ENCODE measurements around the gene TRAF3.

The TRAF3 gene

GRCh38 chr14:102941419-102942011, 164.3 kb downstream of the TRAF3 start:
- H3K27ac ChIP-seq, result peak overlapping the region; percentile 13; the same call in 1 of the 2 replicates
- no peak for TF ChIP-seq CTCF (conservative IDR thresholded peaks at IDR 0.05)

GRCh38 chr14:102942069-102942468, 164.8 kb downstream of the TRAF3 start:
- no peak overlapping the region for H3K27ac ChIP-seq
- no peak for TF ChIP-seq CTCF (conservative IDR thresholded peaks at IDR 0.05)

DNA sequence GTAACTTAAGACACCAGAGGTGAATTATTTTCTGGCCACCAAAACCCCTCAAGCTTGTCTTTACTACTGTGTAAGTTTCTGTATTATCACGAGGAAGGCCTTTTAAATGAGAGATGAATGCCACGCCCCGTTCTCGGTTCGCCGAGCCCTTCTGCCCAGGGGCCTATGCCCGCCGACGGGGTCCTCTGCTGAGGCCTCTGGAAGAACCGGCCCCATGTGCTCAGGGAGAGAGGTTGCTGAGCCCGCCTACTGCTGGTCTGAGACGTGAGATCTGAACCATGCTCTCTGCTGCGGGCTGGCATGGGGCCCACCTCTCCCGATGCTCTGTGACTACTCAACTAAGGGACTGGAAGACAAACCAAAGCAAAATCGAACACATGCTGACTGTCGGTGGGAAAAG, 166.2 kb downstream of the TRAF3 start:
- H3K27ac ChIP-seq, result no peak overlapping the region
- TF ChIP-seq CTCF (conservative IDR thresholded peaks at IDR 0.05), result no peak

- TF ChIP-seq CTCF (conservative IDR thresholded peaks at IDR 0.05), result no peak
- H3K27ac ChIP-seq, result no peak overlapping the region
Observed at GRCh38 chr14:102943979-102944378, 166.7 kb downstream of the TRAF3 start.

- no peak overlapping the region for H3K27ac ChIP-seq
- TF ChIP-seq CTCF (conservative IDR thresholded peaks at IDR 0.05), result no peak
Observed at GRCh38 chr14:102944448-102945330, 167.4 kb downstream of the TRAF3 start.

GRCh38 chr14:102945346-102946130, 168.3 kb downstream of the TRAF3 start:
- H3K27ac ChIP-seq, result no peak overlapping the region
- TF ChIP-seq CTCF (conservative IDR thresholded peaks at IDR 0.05), result no peak

Data from VCaP (cell line).